Cardiac muscle cell (in vitro differentiated cells and primary cell): Measurements from ENCODE around the gene APP. TPM values are rescaled to one million over a fixed set of nuclear protein-coding genes. Genes with fewer than 3 reads are reported as not detected.
"Not testable (repeated sequence)": the region's sequence is repeated elsewhere in the genome, so short reads cannot be mapped to it uniquely, and the experiment has no call there.

Experiments used
- DNase-seq, 2 donors: peaks; one replicate each; pipeline versions ENCODE4 v3.0.0 to v3.0.0-alpha.2; 2010 to 2017; ENCODE audit warnings: low read depth in 1 of 2, low spot score in 1 of 2
- H3K27ac ChIP-seq: fragments of 200-600 bp; sonication (generic); 2 replicates; pipeline ENCODE4 v1.5.1; 2016
- H3K27me3 ChIP-seq: fragments of 200-600 bp; sonication (generic); 2 replicates; pipeline ENCODE4 v1.6.0; 2016; ENCODE audit warnings: control low read depth
- H3K36me3 ChIP-seq: fragments of 200-600 bp; sonication (generic); 2 replicates; pipeline ENCODE4 v1.5.1; 2016; ENCODE audit warnings: control low read depth
- H3K4me1 ChIP-seq: fragments of 200-600 bp; sonication (generic); 2 replicates; pipeline ENCODE4 v1.8.1; 2017; ENCODE audit warnings: low read depth, mild to moderate bottlenecking, mixed run types
- H3K4me3 ChIP-seq: fragments of 200-600 bp; sonication (generic); 2 replicates; pipeline ENCODE4 v1.5.1; 2016; ENCODE audit warnings: mild to moderate bottlenecking
- H3K9me3 ChIP-seq: fragments of 200-600 bp; sonication (generic); 2 replicates; pipeline ENCODE4 v1.5.1; 2017; ENCODE audit warnings: low read depth, mild to moderate bottlenecking, control low read depth
- CTCF ChIP-seq: IDR thresholded peaks from 2 replicates; pipeline ENCODE4 v1.5.1; 2012; ENCODE audit warnings: low read depth, mild to moderate bottlenecking, low read length
- polyA plus RNA-seq: library from polyadenylated mRNA; unstranded; fragments of >200 nt; fragmentation: Nextera tagmentation; extraction: Ambion mirVana; gene quantifications from 2 replicates; pipeline ENCODE4 v1.2.1, GENCODE V29; 2016
- total RNA-seq: library from RNA; depleted of rRNA; stranded (reverse); fragments of >200 nt; gene quantifications from 2 replicates; pipeline ENCODE4 v1.2.3, GENCODE V29; 2016

APP gene
- total and polyA plus RNA-seq, 2 experiments from 2014 or later: 31.8 to 359 TPM

GRCh38 chr21:25925936-25926335 lies 244.6 kb downstream of the APP start:
- DNase-seq: peak in 1 of 2 donors; percentile 80
- no peaks in the 10 kb centered on the region for H3K27me3 ChIP-seq
- H3K4me1 ChIP-seq: peaks cover 7% of the 10 kb centered on the region
- no peak overlapping the region for H3K27ac ChIP-seq
- H3K36me3 ChIP-seq: no peaks in the 10 kb centered on the region
- no peak for TF ChIP-seq CTCF
- H3K9me3 ChIP-seq: no peaks in the 10 kb centered on the region
- H3K4me3 ChIP-seq: no peak overlapping the region

- no peaks in the 10 kb centered on the region for H3K27me3 ChIP-seq
- no peak for TF ChIP-seq CTCF
- DNase-seq: no peak
- H3K4me1 ChIP-seq: peaks cover 7% of the 10 kb centered on the region
- H3K27ac ChIP-seq: no peak overlapping the region
- H3K36me3 ChIP-seq: no peaks in the 10 kb centered on the region
- H3K4me3 ChIP-seq: no peak overlapping the region
- H3K9me3 ChIP-seq: no peaks in the 10 kb centered on the region
Observed at GRCh38 chr21:25925064-25925800, 245.3 kb downstream of the APP start.

- not testable (repeated sequence) for H3K4me3 ChIP-seq, H3K27ac ChIP-seq, H3K27me3 ChIP-seq, H3K36me3 ChIP-seq, H3K4me1 ChIP-seq, DNase-seq, H3K9me3 ChIP-seq
Observed at GRCh38 chr21:25918152-25918551, 252.4 kb downstream of the APP start.

GRCh38 chr21:25916226-25916625 lies 254.3 kb downstream of the APP start:
- Histone ChIP-seq H3K27ac (no peak overlapping the region), H3K4me3 (no peak overlapping the region), H3K9me3 (no peaks in the 10 kb centered on the region), H3K27me3 (no peaks in the 10 kb centered on the region), H3K4me1 (peaks cover 3% of the 10 kb centered on the region), H3K36me3 (no peaks in the 10 kb centered on the region)
- DNase-seq: no peak
- no peak for TF ChIP-seq CTCF

- Histone ChIP-seq H3K27ac (no peak overlapping the region), H3K9me3 (no peaks in the 10 kb centered on the region), H3K36me3 (no peaks in the 10 kb centered on the region), H3K27me3 (no peaks in the 10 kb centered on the region), H3K4me3 (no peak overlapping the region), H3K4me1 (peaks cover 3% of the 10 kb centered on the region)
- no peak for TF ChIP-seq CTCF
- peak in 1 of 2 donors; percentile 38 for DNase-seq
Observed at GRCh38 chr21:25913479-25913878, 257.1 kb downstream of the APP start.

GRCh38 chr21:25912402-25912746 lies 258.2 kb downstream of the APP start:
- Histone ChIP-seq H3K9me3 (no peaks in the 10 kb centered on the region), H3K4me3 (no peak overlapping the region), H3K36me3 (no peaks in the 10 kb centered on the region), H3K27ac (no peak overlapping the region), H3K27me3 (no peaks in the 10 kb centered on the region), H3K4me1 (peaks cover 3% of the 10 kb centered on the region)
- TF ChIP-seq CTCF: no peak
- DNase-seq: no peak
